ENCODE measurements around the gene MEIS2.

The MEIS2 gene

DNA sequence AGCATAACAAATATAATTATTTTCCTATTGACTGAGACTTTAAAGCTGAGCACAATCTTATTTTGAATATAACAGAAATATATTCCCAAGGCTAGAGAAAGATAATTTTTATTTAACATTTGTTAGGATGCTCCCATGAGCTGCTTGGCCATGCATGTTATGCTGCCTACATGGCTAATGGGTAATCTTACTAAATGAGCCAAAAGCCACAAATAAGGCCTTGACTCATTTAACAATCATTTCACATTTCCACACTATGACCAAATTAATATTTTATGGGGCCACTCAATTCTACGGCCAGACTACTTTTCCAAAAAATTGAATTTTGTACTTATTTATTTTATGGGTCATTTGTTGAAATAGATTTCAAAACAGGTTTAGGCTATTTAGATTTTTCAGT is 141.7 kb downstream of the MEIS2 start:
- DNase-seq = no peak

- no peak for DNase-seq
These were observed 145.9 kb downstream of the MEIS2 start for GRCh38 chr15:36954486-36954885.

GRCh38 chr15:36953346-36953745 is 147.0 kb downstream of the MEIS2 start:
- no peak for DNase-seq

DNA sequence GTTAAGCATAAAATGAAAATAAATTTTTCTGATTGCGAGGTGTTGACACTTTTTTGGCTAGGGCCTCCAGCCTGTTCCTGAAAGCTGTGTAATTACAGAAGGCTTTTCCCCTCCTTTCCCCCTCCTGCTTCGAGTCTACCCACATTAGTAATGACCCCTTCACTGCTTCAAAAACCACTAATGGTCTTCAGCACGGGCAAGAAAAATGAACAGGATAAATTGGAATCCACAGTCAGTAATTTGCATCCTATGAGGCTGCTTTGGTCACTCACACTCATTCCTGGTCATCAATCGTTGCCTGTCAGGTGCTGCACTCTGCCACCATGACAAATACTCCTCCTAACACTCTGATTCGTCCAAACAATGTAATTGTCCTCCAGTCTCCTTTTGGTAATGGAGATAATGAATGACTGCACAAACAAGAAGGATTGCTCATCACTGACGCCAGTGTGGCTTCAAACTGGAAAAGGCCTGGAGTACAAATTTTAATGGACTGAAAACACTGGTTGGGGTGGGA is 148.6 kb downstream of the MEIS2 start:
- DNase-seq = no peak

DNA sequence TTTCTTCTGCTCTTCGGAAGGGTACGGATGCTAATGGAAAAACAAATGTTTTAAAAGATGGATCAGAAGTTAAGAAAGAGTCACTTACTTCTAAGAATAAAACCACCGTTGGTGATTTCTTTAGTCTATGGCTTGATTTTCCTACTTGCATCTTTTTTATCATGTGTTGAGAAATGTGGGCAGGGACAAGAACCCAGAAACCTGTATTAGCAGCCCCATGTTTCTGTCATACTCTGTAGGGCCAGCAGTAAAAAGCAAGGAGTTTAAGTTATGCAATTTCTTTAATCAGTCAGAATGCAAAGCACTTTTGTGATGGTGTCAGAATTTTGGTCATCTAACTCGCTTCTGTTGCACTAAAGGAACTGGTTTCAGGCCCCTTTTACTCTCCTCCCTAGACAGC is 150.0 kb downstream of the MEIS2 start:
- DNase-seq = no peak

- DNase-seq = no peak
These were observed 151.4 kb downstream of the MEIS2 start for GRCh38 chr15:36948982-36949381.

GRCh38 chr15:36947035-36947719 is 153.2 kb downstream of the MEIS2 start:
- no peak for DNase-seq

GRCh38 chr15:36944442-36944841 is 155.9 kb downstream of the MEIS2 start:
- DNase-seq = no peak

GRCh38 chr15:36943508-36944361 is 156.6 kb downstream of the MEIS2 start:
- DNase-seq = no peak

GRCh38 chr15:36942248-36942827 is 158.0 kb downstream of the MEIS2 start:
- DNase-seq = no peak

GRCh38 chr15:36941798-36942197 is 158.6 kb downstream of the MEIS2 start:
- DNase-seq = no peak

DNA sequence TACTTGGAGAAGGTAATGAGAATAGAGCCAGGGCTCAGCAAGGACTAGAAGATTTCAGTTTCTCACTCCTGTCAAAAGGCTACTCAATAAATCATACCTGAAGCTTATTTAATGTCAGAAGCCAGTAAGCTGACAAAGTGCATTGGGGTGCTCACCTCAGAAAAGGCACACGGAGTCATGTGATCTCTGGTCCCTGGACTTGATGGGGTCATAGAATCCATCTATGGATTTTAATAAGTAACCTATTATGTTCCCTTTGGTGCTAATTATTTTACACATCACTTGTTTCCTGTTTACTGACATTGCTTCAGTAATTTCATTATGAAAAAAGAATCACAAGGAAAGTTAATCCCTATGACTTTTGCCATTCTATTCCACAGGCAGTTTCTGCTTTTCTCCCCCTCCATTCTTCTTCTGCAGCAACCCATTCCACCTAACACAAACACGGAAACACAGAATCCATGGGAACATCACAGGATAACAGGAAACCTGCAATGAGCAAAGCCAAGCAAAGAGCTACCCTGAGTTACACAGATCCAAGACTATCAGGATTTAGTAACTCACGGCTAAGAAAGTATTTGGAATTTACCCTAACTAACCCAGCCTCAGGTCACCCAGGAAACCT is 159.6 kb downstream of the MEIS2 start:
- DNase-seq = no peak

- no peak for DNase-seq
These were observed 160.1 kb downstream of the MEIS2 start for GRCh38 chr15:36940219-36940618.

GRCh38 chr15:36938764-36939163 is 161.6 kb downstream of the MEIS2 start:
- no peak for DNase-seq

DNA sequence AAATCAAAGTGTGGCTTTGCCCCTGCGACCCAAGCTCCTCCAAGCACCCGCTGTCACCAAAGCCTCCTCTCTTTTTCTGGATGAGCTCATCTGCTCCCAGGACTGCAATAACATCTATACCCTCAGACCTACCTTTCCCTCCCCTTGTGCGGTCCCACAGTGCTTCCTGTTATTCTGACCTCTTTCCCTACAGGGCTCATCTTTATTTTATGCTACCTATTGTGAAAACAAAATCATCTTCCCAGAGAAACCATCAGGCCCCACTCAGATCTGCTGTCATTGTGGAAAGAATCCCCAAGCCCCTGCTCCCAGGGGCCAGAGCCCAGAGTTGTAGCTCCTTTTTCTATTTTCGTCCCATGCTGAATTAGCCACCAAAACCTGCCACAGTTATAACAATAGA is 162.2 kb downstream of the MEIS2 start:
- DNase-seq = no peak

DNA sequence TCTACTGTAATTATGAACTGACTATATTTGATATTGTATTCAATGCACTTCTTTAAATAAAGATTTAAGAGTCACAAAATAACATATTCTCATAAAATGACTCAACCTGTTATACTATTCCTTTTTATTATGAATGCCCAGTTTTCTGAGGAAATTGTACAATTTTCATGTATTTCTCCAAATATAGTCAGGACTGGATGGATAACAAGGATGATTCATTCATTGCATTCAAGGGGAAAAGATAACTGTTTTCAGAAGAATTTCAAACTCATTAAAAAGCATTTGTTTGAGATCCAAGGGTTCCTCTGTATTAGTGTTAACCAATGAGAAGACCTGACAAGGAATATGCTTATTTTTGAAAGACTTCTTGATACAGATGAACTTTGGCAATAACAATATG is 163.7 kb downstream of the MEIS2 start:
- DNase-seq = no peak

DNA sequence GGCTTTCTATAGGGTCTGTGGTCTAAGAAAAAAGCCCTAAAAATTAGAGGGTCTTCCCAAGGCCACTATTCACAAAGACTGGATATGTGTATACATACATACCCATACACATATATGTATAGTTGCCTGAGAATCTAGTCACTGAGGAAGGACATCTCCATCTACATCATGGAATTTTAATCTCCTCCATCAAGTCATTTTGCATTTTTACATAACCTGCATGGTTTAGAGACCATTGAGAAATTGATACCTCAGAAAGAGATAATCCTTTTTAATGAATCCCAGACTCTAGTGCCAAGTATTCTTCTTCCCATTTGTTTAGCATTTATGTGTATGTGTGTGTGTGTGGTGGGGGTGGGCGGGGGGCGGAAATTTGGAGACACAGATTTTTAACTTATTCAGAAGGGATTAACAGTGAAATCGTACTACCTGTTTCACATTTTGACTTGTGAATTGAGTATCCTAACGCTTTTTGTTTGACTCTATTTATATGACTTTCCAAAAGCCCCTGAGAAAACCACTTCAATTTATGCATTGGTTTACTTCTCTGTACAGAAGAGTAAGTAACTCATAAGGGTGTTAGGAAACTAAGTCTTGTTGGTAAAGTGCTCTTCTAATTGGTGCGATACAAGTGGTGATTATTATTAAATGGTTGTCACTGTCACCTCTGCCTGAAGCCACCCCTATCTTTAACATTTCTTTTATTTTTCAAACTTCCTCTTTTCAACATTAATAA is 166.9 kb downstream of the MEIS2 start:
- no peak for DNase-seq

DNA sequence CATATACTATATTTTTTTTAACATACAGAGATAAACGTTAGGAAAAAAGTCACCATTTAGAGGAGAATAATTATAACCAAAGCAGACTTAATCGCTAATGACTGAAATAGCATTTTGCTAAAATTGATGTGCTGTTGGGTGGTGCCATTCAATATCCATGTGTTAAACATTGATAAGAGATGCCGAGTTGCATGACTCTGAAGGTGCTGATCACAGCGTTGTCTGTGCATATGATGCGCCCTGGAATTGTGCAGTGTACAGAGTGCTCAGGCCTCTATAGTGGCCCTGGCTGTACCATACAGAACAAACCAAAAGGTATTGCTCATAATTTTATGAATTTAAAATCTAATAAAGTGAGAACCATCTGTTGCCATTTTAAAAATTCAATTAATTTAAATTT is 168.3 kb downstream of the MEIS2 start:
- DNase-seq = no peak

DNA sequence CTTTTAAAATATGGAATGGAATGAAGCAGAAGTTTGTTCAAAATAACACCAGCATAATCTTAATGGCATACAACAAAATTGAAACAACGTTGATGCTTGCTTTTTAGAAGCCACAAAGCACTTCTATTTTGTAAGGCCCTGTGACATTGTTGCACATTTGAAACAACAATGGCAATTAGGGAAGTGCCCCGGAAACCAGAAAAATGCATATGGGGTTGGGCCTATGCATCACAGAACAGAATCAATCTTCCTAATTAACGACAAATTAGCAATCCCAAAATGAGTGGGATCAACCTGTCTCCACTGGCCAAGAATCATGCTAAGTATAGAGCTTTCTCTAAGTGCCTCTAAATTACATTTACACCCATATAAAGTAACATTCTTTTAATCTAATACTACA is 168.9 kb downstream of the MEIS2 start:
- no peak for DNase-seq

DNA sequence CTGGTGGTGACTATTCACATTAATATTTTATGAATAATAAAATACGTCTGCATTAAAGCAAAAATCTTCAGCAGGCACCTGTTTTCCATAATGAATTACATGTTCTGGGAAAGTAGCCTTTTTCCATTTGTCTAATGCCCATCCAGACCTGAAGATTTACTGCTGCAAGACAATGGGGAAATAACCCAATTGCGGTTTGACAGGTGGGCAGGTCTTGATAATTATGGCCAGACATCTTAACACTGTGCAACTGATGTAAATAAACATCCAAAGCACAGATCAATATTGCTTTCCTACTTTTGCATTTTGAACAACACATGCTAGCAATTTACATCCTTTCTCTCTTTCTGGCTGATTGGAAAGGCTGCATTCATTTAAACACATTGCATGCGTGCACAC is 173.9 kb downstream of the MEIS2 start:
- DNase-seq = no peak

DNA sequence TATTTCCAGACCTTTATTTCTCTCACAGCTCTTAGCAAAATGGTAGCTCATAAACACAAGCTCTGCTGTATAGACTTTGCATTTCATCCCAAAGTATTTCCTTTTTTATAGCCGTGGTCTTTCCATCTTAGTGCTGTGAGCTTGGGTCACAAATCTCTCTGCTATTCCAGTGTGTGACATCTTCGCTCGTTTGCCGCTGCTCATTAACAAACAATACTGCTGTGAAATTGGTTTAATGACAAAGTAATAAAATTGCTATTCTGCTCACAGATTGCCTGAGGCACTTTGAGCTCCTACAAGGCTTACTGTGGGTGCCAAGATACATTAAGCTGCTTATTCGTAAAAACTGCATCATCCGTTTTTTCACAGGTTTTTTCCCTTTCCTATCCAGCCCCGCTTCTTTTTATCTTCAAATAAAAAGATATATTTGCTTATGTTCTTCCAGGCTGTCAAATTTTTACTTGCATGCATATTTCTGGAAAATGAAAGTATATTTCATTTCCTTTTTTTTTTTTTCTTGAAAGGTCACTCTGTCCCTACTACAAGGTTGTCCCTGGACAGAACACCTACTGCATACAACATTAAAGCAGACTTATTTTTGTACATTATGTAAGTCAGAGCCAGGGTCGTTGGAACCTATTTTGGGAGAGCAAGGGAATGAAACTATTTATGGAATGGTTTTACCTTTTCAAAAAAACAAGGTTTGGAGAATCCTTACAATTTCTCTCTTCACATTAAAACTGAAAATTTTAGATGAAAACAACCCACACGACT is 174.5 kb downstream of the MEIS2 start:
- DNase-seq = no peak

DNA sequence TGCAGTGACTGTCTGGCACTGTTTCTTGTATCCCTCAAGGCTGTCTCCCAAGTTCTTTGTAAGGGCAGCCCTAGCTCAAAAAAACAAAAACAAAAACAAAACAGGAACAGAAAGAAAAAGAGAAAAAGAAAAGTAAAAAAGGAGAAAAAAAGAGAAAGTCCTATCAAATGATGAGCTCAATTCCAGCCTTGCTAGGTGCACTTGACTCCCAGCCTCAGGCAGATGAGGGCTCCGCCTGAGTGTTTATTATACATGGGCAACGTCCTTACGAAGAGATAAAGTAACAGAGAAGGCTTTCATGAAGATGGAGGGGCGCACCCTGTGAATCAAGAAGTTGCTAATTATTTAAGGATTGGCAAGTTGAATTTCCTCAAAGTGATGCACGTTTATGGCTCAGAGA is 175.3 kb downstream of the MEIS2 start:
- DNase-seq = no peak
